ENCODE results near the gene PRIM2.
A peak's percentile ranks its signal among the peaks of the same experiment; 100 is the strongest.
"Not testable (repeated sequence)": the region's sequence is repeated elsewhere in the genome, so short reads cannot be mapped to it uniquely, and the experiment has no call there.

DNA sequence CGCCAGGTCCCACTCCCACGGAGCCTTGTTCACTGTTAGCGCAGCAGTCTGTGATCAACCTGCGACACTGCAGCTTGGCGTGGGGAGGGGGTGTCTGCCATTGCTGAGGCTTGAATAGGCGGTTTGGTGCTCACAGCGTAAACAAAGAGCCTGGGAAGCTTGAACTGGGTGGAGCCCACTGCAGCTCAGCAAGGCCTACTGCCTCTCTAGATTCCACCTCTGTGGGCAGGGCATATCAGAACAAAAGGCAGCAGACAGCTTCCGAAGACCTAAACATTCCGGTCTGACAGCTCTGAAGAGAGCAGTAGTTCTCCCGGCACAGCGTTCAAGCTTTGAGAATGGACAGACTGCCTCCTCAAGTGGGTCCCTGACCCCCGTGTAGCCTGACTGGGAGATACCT, 29.3 kb upstream of the PRIM2 start:
- TF ChIP-seq CTCF (IDR thresholded peaks at IDR 0.05; ENCODE audit: control extremely low read depth in 1 of 3, insufficient read depth in 1 of 3, low read depth in 1 of 3, low read length in 3 of 3); PHF8 (conservative IDR thresholded peaks at IDR 0.05; ENCODE audit: low read depth, low read length); POLR2AphosphoS5 (IDR thresholded peaks at IDR 0.05; ENCODE audit: low read depth, low read length); EP300 (IDR thresholded peaks at IDR 0.05; ENCODE audit: borderline replicate concordance in 1 of 2, low read depth in 2 of 2, low read length in 2 of 2); JUND (IDR thresholded peaks at IDR 0.05; ENCODE audit: low read length); MAX (IDR thresholded peaks at IDR 0.05); SUZ12 (IDR thresholded peaks at IDR 0.05; ENCODE audit: low read length); MAFK (IDR thresholded peaks at IDR 0.05; ENCODE audit: low read depth, low read length); POLR2A (IDR thresholded peaks at IDR 0.05; ENCODE audit: control extremely low read depth in 1 of 2, low read depth in 2 of 2, low read length in 2 of 2); CEBPB (IDR thresholded peaks at IDR 0.05; ENCODE audit: low read depth, low read length); CHD2 (IDR thresholded peaks at IDR 0.05; ENCODE audit: low read length): not testable (repeated sequence)
- 0 out of 2 replicates have a peak, but pooled peaks have one; percentile 11 for TF ChIP-seq TAF1 (IDR thresholded peaks at IDR 0.05; ENCODE audit: low read depth, low read length)

Data from H1 (cell line).